HCT116 (cell line): ENCODE data around the gene ROCK2. TPM values are rescaled to one million over a fixed set of nuclear protein-coding genes. Genes with fewer than 3 reads are reported as not detected.

Source experiments
- ATAC-seq: fragments of 200-7000 bp; cut with Tn5 transposase; 2 replicates; pipeline ENCODE4 v1.9.1; 2020; ENCODE audit warnings: mild to moderate bottlenecking, moderate library complexity
- BruUV-seq: library from RNA; stranded (reverse); fragments of 400-500 nt; replicated peaks from 2 replicates; lab custom pipeline; 2021; lab: Mats Ljungman, UMichigan
- CTCF ChIA-PET: fragments of 300-600 bp; sonication (Branson Sonifier 250); formaldehyde crosslinking; loops from one replicate; lab custom pipeline; 2021; ENCODE audit warnings: antibody characterized with exemption; lab: Charles Lee
- POLR2A ChIA-PET: fragments of 300-600, 350-600 bp; sonication (Branson Sonifier 250); formaldehyde crosslinking; loops from one replicate; lab custom pipeline; 2021; ENCODE audit warnings: antibody characterized with exemption; lab: Charles Lee
- RAD21 ChIA-PET, 2 experiments: fragments of 300-600 bp; sonication (Branson Sonifier 250); formaldehyde crosslinking; loops; one replicate each; lab custom pipeline; 2023; ENCODE audit warnings: low total read pairs in 2 of 2; ENCODE audit not compliant: uncharacterized antibody in 2 of 2, unreplicated experiment in 2 of 2, low non-redundant PET in 1 of 2; lab: Charles Lee
- DNase-seq: peaks from one replicate; pipeline ENCODE4 v3.0.0-alpha.2; 2010; ENCODE audit warnings: low read depth, low spot score
- H2AFZ ChIP-seq: fragments of 200-600 bp; shearing (Covaris generic), sonication (generic); 2 replicates; pipeline ENCODE4 v1.6.1; 2017; ENCODE audit warnings: low read depth, mixed run types, mixed read lengths, antibody characterized with exemption, low read length; ENCODE audit not compliant: poor library complexity, severe bottlenecking
- H3K27ac ChIP-seq: 2 replicates; pipeline ENCODE4 v1.5.1; 2012; ENCODE audit warnings: low read depth, low read length
- H3K27me3 ChIP-seq: fragments of 200-600 bp; sonication (generic); 2 replicates; pipeline ENCODE4 v1.6.1; 2016; ENCODE audit warnings: mixed run types, low read length, mixed read lengths; ENCODE audit not compliant: insufficient read depth
- H3K36me3 ChIP-seq, 2 experiments: fragments of 200-500 bp in 1 of 2; fragments of 200-600 bp in 1 of 2; sonication (Bioruptor generic) in 1 of 2; sonication (generic) in 1 of 2; 2 replicates each; pipeline versions ENCODE4 v1.5.1 to v1.6.1; 2014 to 2016; ENCODE audit warnings: low read length in 2 of 2, inconsistent platforms in 1 of 2, mixed read lengths in 1 of 2, mixed run types in 1 of 2; ENCODE audit not compliant: insufficient read depth in 2 of 2, control insufficient read depth in 1 of 2
- H3K4me1 ChIP-seq, 2 experiments: fragments of 200-600 bp in 1 of 2; sonication (generic) in 1 of 2; 2 replicates each; pipeline versions ENCODE4 v1.5.1 to v1.6.1; 2012 to 2017; ENCODE audit warnings: low read length in 2 of 2, inconsistent platforms in 1 of 2, mild to moderate bottlenecking in 1 of 2, mixed read lengths in 1 of 2, mixed run types in 1 of 2, moderate library complexity in 1 of 2; ENCODE audit not compliant: insufficient read depth in 2 of 2, control insufficient read depth in 1 of 2
- H3K4me2 ChIP-seq: fragments of 200-600 bp; sonication (generic); 2 replicates; pipeline ENCODE4 v1.6.1; 2017; ENCODE audit warnings: mixed run types, low read length, mixed read lengths
- H3K4me3 ChIP-seq, 2 experiments: fragments of 200-600 bp in 1 of 2; sonication (generic) in 1 of 2; replicated peaks in 1 of 2; 2 replicates each; pipeline ENCODE4 v1.5.1; 2011 to 2016; ENCODE audit warnings: low read length in 2 of 2, control low read depth in 1 of 2, low read depth in 1 of 2, mild to moderate bottlenecking in 1 of 2, mixed read lengths in 1 of 2, mixed run types in 1 of 2
- H3K79me2 ChIP-seq: fragments of 200-600 bp; sonication (generic); 2 replicates; pipeline ENCODE4 v1.6.1; 2017; ENCODE audit warnings: mild to moderate bottlenecking, mixed run types, low read length, moderate library complexity, mixed read lengths; ENCODE audit not compliant: insufficient read depth
- H3K9ac ChIP-seq: fragments of 200-600 bp; sonication (generic); 2 replicates; pipeline ENCODE4 v1.6.1; 2016; ENCODE audit warnings: low read length, mixed read lengths
- H3K9me2 ChIP-seq: fragments of 200-600 bp; sonication (generic), shearing (Covaris generic); 2 replicates; pipeline ENCODE4 v1.6.1; 2017; ENCODE audit warnings: mixed run types, mild to moderate bottlenecking, moderate library complexity; ENCODE audit not compliant: insufficient read depth
- H3K9me3 ChIP-seq, 2 experiments: fragments of 200-500 bp in 1 of 2; fragments of 200-600 bp in 1 of 2; sonication (Bioruptor generic) in 1 of 2; sonication (generic) in 1 of 2; 2 replicates each; pipeline ENCODE4 v1.6.1; 2014 to 2017; ENCODE audit warnings: low read length in 2 of 2, mixed read lengths in 2 of 2, inconsistent platforms in 1 of 2, low read depth in 1 of 2, mild to moderate bottlenecking in 1 of 2, mixed run types in 1 of 2, moderate library complexity in 1 of 2; ENCODE audit not compliant: control insufficient read depth in 1 of 2, insufficient read depth in 1 of 2
- H4K20me1 ChIP-seq: fragments of 200-600 bp; sonication (generic), shearing (Covaris generic); 2 replicates; pipeline ENCODE4 v1.6.1; 2017; ENCODE audit warnings: mixed run types, mild to moderate bottlenecking, moderate library complexity; ENCODE audit not compliant: insufficient read depth
- CBX3 ChIP-seq: IDR thresholded peaks from 2 replicates; pipeline ENCODE4 v1.6.1; 2012; ENCODE audit warnings: low read depth
- EZH2 ChIP-seq: fragments of 200-600 bp; sonication (generic); IDR thresholded peaks from 2 replicates; pipeline ENCODE4 v1.6.1; 2017; ENCODE audit warnings: antibody characterized with exemption, mixed run types
- EZH2phosphoT487 ChIP-seq: fragments of 200-600 bp; IDR thresholded peaks from 2 replicates; pipeline ENCODE4 v1.6.1; 2018; ENCODE audit warnings: antibody characterized with exemption, borderline replicate concordance
- FOSL1 ChIP-seq: IDR thresholded peaks from 2 replicates; pipeline ENCODE4 v1.6.1; 2012; ENCODE audit warnings: low read depth
- POLR2AphosphoS5 ChIP-seq: IDR thresholded peaks from 2 replicates; pipeline ENCODE4 v1.6.1; 2011; ENCODE audit warnings: mild to moderate bottlenecking, low read depth, low read length, moderate library complexity
- RAD21 ChIP-seq: IDR thresholded peaks from 2 replicates; pipeline ENCODE4 v1.6.1; 2012; ENCODE audit warnings: low read depth, mild to moderate bottlenecking
- SIN3A ChIP-seq: IDR thresholded peaks from 2 replicates; pipeline ENCODE4 v1.6.1; 2012; ENCODE audit warnings: low read depth
- SRF ChIP-seq: IDR thresholded peaks from 2 replicates; pipeline ENCODE4 v1.6.1; 2012; ENCODE audit warnings: low read depth
- TCF7L2 ChIP-seq: IDR thresholded peaks from 2 replicates; pipeline ENCODE4 v1.7.0; 2011; ENCODE audit warnings: borderline replicate concordance, inconsistent platforms; ENCODE audit not compliant: insufficient read depth, insufficient read length; ENCODE audit errors: extremely low read depth
- YY1 ChIP-seq: IDR thresholded peaks from 2 replicates; pipeline ENCODE4 v1.6.1; 2011; ENCODE audit warnings: low read length, low read depth, moderate library complexity, mild to moderate bottlenecking; ENCODE audit not compliant: insufficient replicate concordance; ENCODE audit errors: extremely low read depth
- ZFX ChIP-seq: fragments of 450-650 bp; IDR thresholded peaks from 2 replicates; pipeline ENCODE4 v1.6.1; 2017
- ZNF274 ChIP-seq: fragments of 200-500 bp; sonication (Bioruptor generic); IDR thresholded peaks from 2 replicates; pipeline ENCODE4 v1.6.1; 2014; ENCODE audit warnings: mild to moderate bottlenecking, low read depth, low read length, inconsistent platforms
- intact Hi-C: fragments of 100-400 bp; cut with micrococcal nuclease; formaldehyde crosslinking; loops from 2 replicates; pipeline ENCODE4 v1.10.0; 2022
- total RNA-seq: library from RNA; stranded (reverse); gene quantifications from one replicate; pipeline ENCODE4 v1.2.1, GENCODE V29; 2021; ENCODE audit not compliant: unreplicated experiment
- TF ChIP-seq, protein P1 (sequence below), 3 experiments: fragments of 200-600 bp in 1 of 3; sonication (generic) in 1 of 3; IDR thresholded peaks in 2 of 3; conservative IDR thresholded peaks in 1 of 3; 2 replicates each; pipeline ENCODE4 v1.5.1; 2012 to 2017; ENCODE audit warnings: low read depth in 2 of 3, low read length in 2 of 3, antibody characterized with exemption in 1 of 3, borderline replicate concordance in 1 of 3, control low read depth in 1 of 3, mild to moderate bottlenecking in 1 of 3, mixed read lengths in 1 of 3, mixed run types in 1 of 3, moderate library complexity in 1 of 3; ENCODE audit not compliant: insufficient read depth in 1 of 3
- TF ChIP-seq, protein P2 (sequence below): IDR thresholded peaks from 2 replicates; pipeline ENCODE4 v1.6.1; 2012

ROCK2 gene
- total RNA-seq, 1 experiment from 2014 or later = 48.0 TPM

DNA sequence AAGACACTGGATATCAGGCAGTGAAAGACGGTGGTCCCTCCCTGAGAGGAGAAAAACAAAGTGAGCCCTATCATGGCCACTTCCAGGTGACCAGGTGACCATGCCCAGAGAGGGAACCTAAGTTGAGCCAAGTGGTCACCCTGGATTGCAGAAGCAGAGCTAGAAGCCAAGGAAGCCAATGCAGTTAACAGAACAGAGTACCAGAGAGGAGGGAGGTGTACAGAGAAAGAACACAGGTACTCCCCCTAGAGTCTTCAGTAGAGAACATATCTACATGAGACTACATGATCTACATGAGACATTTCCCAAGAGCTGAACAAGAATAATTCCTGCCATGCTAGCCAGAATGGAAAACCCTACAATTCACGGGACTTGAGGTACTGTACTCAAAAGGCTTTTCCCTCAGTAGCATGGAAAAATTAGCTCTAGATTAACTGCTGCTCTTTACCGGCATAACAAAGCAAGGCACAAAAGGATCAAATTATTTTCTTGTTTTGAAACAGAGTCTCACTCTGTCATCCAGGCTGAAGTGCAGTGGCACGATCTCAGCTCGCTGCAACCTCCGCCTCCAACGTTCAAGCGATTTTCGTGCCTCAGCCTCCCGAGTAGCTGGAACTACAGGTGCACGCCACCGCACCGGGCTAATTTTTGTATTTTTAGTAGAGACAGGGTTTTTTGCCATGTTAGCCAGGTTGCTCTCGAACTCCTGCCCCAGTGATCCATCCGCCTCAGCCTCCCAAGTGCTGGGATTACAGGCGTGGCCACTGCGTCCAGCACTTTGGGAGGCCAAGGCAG lies 23.5 kb downstream of the ROCK2 start:
- no peaks in the 10 kb centered on the region for H3K9me2 ChIP-seq
- intact Hi-C loops = no loop called here
- H2AFZ ChIP-seq = no peak overlapping the region
- no peak overlapping the region for H3K4me2 ChIP-seq
- peak; percentile 23; the same call in 1 of the 2 replicates for TF ChIP-seq RAD21
- TF ChIP-seq ZFX = no peak
- TF ChIP-seq TCF7L2 = no peak
- no peak for TF ChIP-seq FOSL1
- TF ChIP-seq EZH2phosphoT487 = no peak
- TF ChIP-seq, protein P1, sequence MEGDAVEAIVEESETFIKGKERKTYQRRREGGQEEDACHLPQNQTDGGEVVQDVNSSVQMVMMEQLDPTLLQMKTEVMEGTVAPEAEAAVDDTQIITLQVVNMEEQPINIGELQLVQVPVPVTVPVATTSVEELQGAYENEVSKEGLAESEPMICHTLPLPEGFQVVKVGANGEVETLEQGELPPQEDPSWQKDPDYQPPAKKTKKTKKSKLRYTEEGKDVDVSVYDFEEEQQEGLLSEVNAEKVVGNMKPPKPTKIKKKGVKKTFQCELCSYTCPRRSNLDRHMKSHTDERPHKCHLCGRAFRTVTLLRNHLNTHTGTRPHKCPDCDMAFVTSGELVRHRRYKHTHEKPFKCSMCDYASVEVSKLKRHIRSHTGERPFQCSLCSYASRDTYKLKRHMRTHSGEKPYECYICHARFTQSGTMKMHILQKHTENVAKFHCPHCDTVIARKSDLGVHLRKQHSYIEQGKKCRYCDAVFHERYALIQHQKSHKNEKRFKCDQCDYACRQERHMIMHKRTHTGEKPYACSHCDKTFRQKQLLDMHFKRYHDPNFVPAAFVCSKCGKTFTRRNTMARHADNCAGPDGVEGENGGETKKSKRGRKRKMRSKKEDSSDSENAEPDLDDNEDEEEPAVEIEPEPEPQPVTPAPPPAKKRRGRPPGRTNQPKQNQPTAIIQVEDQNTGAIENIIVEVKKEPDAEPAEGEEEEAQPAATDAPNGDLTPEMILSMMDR (IDR thresholded peaks at IDR 0.05 in 2 of 3, conservative IDR thresholded peaks at IDR 0.05 in 1 of 3; ENCODE audit: borderline replicate concordance in 1 of 3, insufficient read depth in 1 of 3, low read depth in 2 of 3, low read length in 2 of 3) = peak in 2 of 3 experiments; percentile 29 to 37; a peak in 2 of 6 replicates
- no peak for TF ChIP-seq SRF
- TF ChIP-seq CBX3 = no peak
- TF ChIP-seq YY1 = no peak
- TF ChIP-seq, protein P2, sequence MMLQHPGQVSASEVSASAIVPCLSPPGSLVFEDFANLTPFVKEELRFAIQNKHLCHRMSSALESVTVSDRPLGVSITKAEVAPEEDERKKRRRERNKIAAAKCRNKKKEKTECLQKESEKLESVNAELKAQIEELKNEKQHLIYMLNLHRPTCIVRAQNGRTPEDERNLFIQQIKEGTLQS = no peak
- TF ChIP-seq ZNF274 = no peak
- no peak for TF ChIP-seq SIN3A
- TF ChIP-seq EZH2 = no peak
- TF ChIP-seq POLR2AphosphoS5 = no peak
- TF ChIP-seq, all 23 proteins: peak for 2
- ChIA-PET POLR2A (no interaction called here), RAD21 (no interaction called here), CTCF (interaction anchor here (1.0 to 1.3 kb wide), 2 partner anchors 11 to 23 kb away, joined by 3 to 5 read pairs; no protein-coding TSS in a partner anchor)
- peaks cover 26% of the 10 kb centered on the region for H4K20me1 ChIP-seq
- H3K4me3 ChIP-seq = no peak overlapping the region
- H3K79me2 ChIP-seq = peaks cover 76% of the 10 kb centered on the region
- H3K36me3 ChIP-seq = no peaks in the 10 kb centered on the region
- no peak overlapping the region for H3K27ac ChIP-seq
- no peaks in the 10 kb centered on the region for H3K9me3 ChIP-seq
- no peaks in the 10 kb centered on the region for H3K27me3 ChIP-seq
- H3K9ac ChIP-seq = no peak overlapping the region
- no peaks in the 10 kb centered on the region for H3K4me1 ChIP-seq
- peak; percentile 15 for DNase-seq
- BruUV-seq = no TSS peak
- ATAC-seq = peak; percentile 92
